Naive thymus-derived CD4-positive, alpha-beta T cell (primary cell): ENCODE data around the gene MARVELD1. TPM values are rescaled to one million over a fixed set of nuclear protein-coding genes. Genes with fewer than 3 reads are reported as not detected.

Experiments
- ATAC-seq: fragments of 150-1000 bp; cut with Tn5 transposase; 2 replicates; pipeline ENCODE4 v1.10.0; 2021; ENCODE audit warnings: mild to moderate bottlenecking, moderate library complexity
- CTCF ChIA-PET: fragments of 350-600 bp; sonication (Branson Sonifier 250); formaldehyde crosslinking; loops from one replicate; lab custom pipeline; 2021; ENCODE audit warnings: antibody characterized with exemption; lab: Charles Lee
- POLR2A ChIA-PET: fragments of 350-600 bp; sonication (Branson Sonifier 250); formaldehyde crosslinking; loops from one replicate; lab custom pipeline; 2021; ENCODE audit warnings: antibody characterized with exemption, inconsistent platforms; lab: Charles Lee
- DNase-seq, 9 donors: peaks; one replicate each; pipeline versions ENCODE4 v3.0.0 to v3.0.0-alpha.2; 2020 to 2022; ENCODE audit warnings: mixed read lengths in 1 of 9
- H3K27ac ChIP-seq: one replicate; pipeline ENCODE4 v1.7.0; 2013; ENCODE audit warnings: mild to moderate bottlenecking, low read depth, low read length, moderate library complexity
- H3K27me3 ChIP-seq, 2 donors: one replicate each; pipeline ENCODE4 v1.7.0; 2013; ENCODE audit warnings: low read length in 2 of 2, mild to moderate bottlenecking in 2 of 2, moderate library complexity in 2 of 2; ENCODE audit not compliant: control insufficient read depth in 2 of 2, insufficient read depth in 2 of 2
- H3K36me3 ChIP-seq, 3 experiments: 1 replicate in 2 of 3; 2 replicates in 1 of 3; pipeline ENCODE4 v1.7.0; 2013; ENCODE audit warnings: low read length in 3 of 3, mild to moderate bottlenecking in 3 of 3, moderate library complexity in 1 of 3; ENCODE audit not compliant: insufficient read depth in 3 of 3, control insufficient read depth in 2 of 3
- H3K4me1 ChIP-seq, 2 donors: one replicate each; pipeline ENCODE4 v1.7.0; 2013; ENCODE audit warnings: low read length in 2 of 2, mild to moderate bottlenecking in 2 of 2, moderate library complexity in 1 of 2; ENCODE audit not compliant: control insufficient read depth in 2 of 2, insufficient read depth in 2 of 2
- H3K4me3 ChIP-seq: 2 replicates; pipeline ENCODE4 v1.7.0; 2013; ENCODE audit warnings: mild to moderate bottlenecking, low read length
- H3K9me3 ChIP-seq, 3 experiments: 1 replicate in 2 of 3; 2 replicates in 1 of 3; pipeline ENCODE4 v1.7.0; 2013; ENCODE audit warnings: low read length in 3 of 3; ENCODE audit not compliant: control insufficient read depth in 2 of 3
- H3K27ac Mint-ChIP-seq, 9 donors: one replicate each; pipeline ENCODE4 v1.8.0; 2020 to 2022; ENCODE audit warnings: mixed read lengths in 9 of 9, mild to moderate bottlenecking in 8 of 9, moderate library complexity in 5 of 9, inconsistent platforms in 2 of 9
- H3K27me3 Mint-ChIP-seq, 5 donors: one replicate each; pipeline ENCODE4 v1.8.0; 2021 to 2022; ENCODE audit warnings: mixed read lengths in 5 of 5, mild to moderate bottlenecking in 1 of 5
- H3K36me3 Mint-ChIP-seq, 5 donors: one replicate each; pipeline ENCODE4 v1.8.0; 2020 to 2022; ENCODE audit warnings: mixed read lengths in 5 of 5, mild to moderate bottlenecking in 3 of 5, inconsistent platforms in 1 of 5
- H3K4me1 Mint-ChIP-seq, 7 donors: one replicate each; pipeline ENCODE4 v1.8.0; 2020 to 2022; ENCODE audit warnings: mixed read lengths in 7 of 7, mild to moderate bottlenecking in 3 of 7, inconsistent platforms in 1 of 7
- H3K4me3 Mint-ChIP-seq, 10 donors: one replicate each; pipeline ENCODE4 v1.8.0; 2020 to 2022; ENCODE audit warnings: mild to moderate bottlenecking in 10 of 10, mixed read lengths in 10 of 10, moderate library complexity in 6 of 10, inconsistent platforms in 2 of 10
- H3K9me3 Mint-ChIP-seq, 11 donors: one replicate each; pipeline ENCODE4 v1.8.0; 2020 to 2022; ENCODE audit warnings: mixed read lengths in 11 of 11, mild to moderate bottlenecking in 4 of 11, inconsistent platforms in 1 of 11, moderate library complexity in 1 of 11
- intact Hi-C, 2 donors: fragments of 100-400 bp; cut with micrococcal nuclease; formaldehyde crosslinking; loops; one replicate each; pipeline ENCODE4 v1.15.1; 2023
- polyA plus RNA-seq, 2 donors: library from polyadenylated mRNA; unstranded; fragments of 300-500 nt; fragmentation: Illumina TruSeq; gene quantifications; one replicate each; pipeline ENCODE4 v1.2.3, GENCODE V29; 2021
- total RNA-seq, 6 experiments: library from RNA in 5 of 6; stranded (reverse) in 5 of 6; gene quantifications; 1 replicate in 5 of 6; 2 replicates in 1 of 6; pipeline ENCODE4 v1.2.3 and lab custom pipeline; 2021 to 2026

MARVELD1 gene
- total and polyA plus RNA-seq, 7 experiments from 2014 or later, result 0.07 to 5.0 (median 1.1) TPM

DNA sequence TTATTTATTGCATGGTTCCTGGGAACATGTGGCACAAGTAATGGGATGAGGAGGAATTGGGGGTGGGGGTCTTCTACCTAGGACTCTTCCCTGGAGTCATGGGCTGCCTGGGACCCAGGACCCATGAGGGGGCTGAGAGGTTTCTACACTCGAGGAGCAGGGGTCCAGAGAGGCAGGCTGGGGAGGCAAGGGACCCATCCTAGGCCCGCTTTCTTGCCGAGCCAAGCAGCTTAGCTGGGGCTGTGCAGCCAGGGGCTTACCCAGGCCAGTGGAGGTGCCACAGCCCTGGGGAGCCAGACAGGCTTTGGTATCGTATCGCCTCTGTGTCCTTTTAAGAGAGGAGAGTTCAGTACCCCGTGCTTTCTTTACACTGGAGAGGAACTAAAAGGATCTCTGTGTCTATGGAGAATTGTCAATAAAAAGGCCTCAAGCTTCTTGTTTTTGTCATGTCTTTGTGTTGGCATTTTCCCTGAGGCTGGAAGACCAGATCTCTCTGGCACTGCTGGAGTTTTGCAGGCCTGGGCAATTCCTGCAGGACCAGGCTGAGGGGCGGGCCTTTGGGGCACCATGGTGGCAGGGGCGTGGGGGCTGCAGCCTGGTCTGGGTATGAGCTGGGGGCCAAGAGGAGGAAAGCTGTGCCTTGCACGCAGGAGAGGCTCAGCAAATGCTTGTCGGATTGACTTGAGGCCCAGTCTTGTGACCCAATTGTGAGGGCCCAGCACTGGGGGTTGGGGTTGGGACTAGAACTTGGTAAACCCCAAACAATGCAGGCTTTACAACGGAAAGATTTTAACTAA lies 47.1 kb downstream of the MARVELD1 start:
- no peak for DNase-seq
- Histone ChIP-seq H3K27me3 (no peaks in the 10 kb centered on the region), H3K4me1 (no peaks in the 10 kb centered on the region), H3K36me3 (peaks cover 0 to 58% (median 9%) of the 10 kb centered on the region in 3 experiments), H3K4me3 (no peak overlapping the region), H3K27ac (no peak overlapping the region), H3K9me3 (no peaks in the 10 kb centered on the region)
- H3K27me3 Mint-ChIP-seq, result no peaks in the 10 kb centered on the region
- H3K27ac Mint-ChIP-seq, result peak overlapping the region in 3 of 9 donors; percentile 21 to 59 (median 57)
- ChIA-PET POLR2A (interaction anchor here (0.7 to 1.4 kb wide), 3 partner anchors 19 to 109 kb away, joined by 3 read pairs; partner anchors contain the start of gene ZFYVE27), CTCF (interaction anchor here (0.5 to 4.5 kb wide), 13 partner anchors 10 to 399 kb away, joined by 3 to 33 read pairs (median 3); no protein-coding TSS in a partner anchor)
- H3K4me1 Mint-ChIP-seq, result peaks cover 0 to 6% (median 0%) of the 10 kb centered on the region in 7 donors
- no peak overlapping the region for H3K4me3 Mint-ChIP-seq
- intact Hi-C loops, result loop anchor here in 1 of 2 donors (10.0 kb wide), 1 partner anchor 264 kb away; no protein-coding TSS in a partner anchor
- ATAC-seq, result no peak
- H3K36me3 Mint-ChIP-seq, result peaks cover 0 to 45% (median 5%) of the 10 kb centered on the region in 5 donors
- no peaks in the 10 kb centered on the region for H3K9me3 Mint-ChIP-seq

GRCh38 chr10:97761331-97761865 lies 47.9 kb downstream of the MARVELD1 start:
- peaks cover 0 to 50% (median 8%) of the 10 kb centered on the region in 3 experiments for H3K36me3 ChIP-seq
- H3K9me3 ChIP-seq, result no peaks in the 10 kb centered on the region
- no peaks in the 10 kb centered on the region for H3K27me3 Mint-ChIP-seq
- peaks cover 0 to 6% (median 0%) of the 10 kb centered on the region in 7 donors for H3K4me1 Mint-ChIP-seq
- H3K36me3 Mint-ChIP-seq, result peaks cover 0 to 51% (median 5%) of the 10 kb centered on the region in 5 donors
- ChIA-PET CTCF (interaction anchor here (0.5 to 4.5 kb wide), 6 partner anchors 11 to 110 kb away, joined by 3 to 33 read pairs (median 6); no protein-coding TSS in a partner anchor), POLR2A (no interaction called here)
- H3K27me3 ChIP-seq, result no peaks in the 10 kb centered on the region
- no peak overlapping the region for H3K4me3 Mint-ChIP-seq
- no peak overlapping the region for H3K4me3 ChIP-seq
- no peaks in the 10 kb centered on the region for H3K9me3 Mint-ChIP-seq
- no peaks in the 10 kb centered on the region for H3K4me1 ChIP-seq
- no peak for DNase-seq
- H3K27ac Mint-ChIP-seq, result peak overlapping the region in 2 of 9 donors; percentile 57 to 78
- intact Hi-C loops, result loop anchor here in 1 of 2 donors (10.0 kb wide), 1 partner anchor 263 kb away; no protein-coding TSS in a partner anchor
- no peak for ATAC-seq
- H3K27ac ChIP-seq, result no peak overlapping the region

- Histone ChIP-seq H3K4me1 (no peaks in the 10 kb centered on the region), H3K27ac (no peak overlapping the region), H3K4me3 (no peak overlapping the region), H3K36me3 (peaks cover 0 to 44% (median 8%) of the 10 kb centered on the region in 3 experiments), H3K9me3 (no peaks in the 10 kb centered on the region), H3K27me3 (no peaks in the 10 kb centered on the region)
- peaks cover 0 to 46% (median 5%) of the 10 kb centered on the region in 5 donors for H3K36me3 Mint-ChIP-seq
- DNase-seq, result no peak
- no peak overlapping the region for H3K27ac Mint-ChIP-seq
- intact Hi-C loops, result loop anchor here in 1 of 2 donors (10.0 kb wide), 1 partner anchor 263 kb away; no protein-coding TSS in a partner anchor
- no peak overlapping the region for H3K4me3 Mint-ChIP-seq
- ChIA-PET POLR2A (no interaction called here), CTCF (interaction anchor here (1.1 to 4.5 kb wide), 4 partner anchors 19 to 107 kb away, joined by 3 to 33 read pairs (median 5); no protein-coding TSS in a partner anchor)
- H3K4me1 Mint-ChIP-seq, result peaks cover 0 to 6% (median 0%) of the 10 kb centered on the region in 7 donors
- H3K27me3 Mint-ChIP-seq, result no peaks in the 10 kb centered on the region
- H3K9me3 Mint-ChIP-seq, result no peaks in the 10 kb centered on the region
- ATAC-seq, result no peak
Observed at GRCh38 chr10:97762056-97762455, 48.5 kb downstream of the MARVELD1 start.

DNA sequence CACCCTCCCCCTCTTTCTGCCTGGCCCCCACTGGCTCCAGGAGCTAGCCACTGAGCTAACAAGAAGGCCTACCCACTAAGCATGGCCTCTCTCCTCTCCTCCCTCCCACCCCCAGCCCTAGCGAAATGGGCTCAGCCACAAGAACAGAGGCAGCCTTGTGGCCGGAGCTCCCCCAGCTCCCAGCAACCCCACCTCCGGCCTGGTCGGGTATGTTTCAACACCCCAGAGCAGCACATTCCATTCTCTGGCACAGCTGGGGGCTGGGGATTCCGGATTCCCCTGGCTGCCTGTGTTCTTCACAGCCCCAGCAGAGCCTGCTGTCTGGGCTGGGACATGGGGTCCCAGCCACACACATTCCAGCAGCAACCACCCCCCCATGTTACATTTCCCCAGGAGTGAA lies 49.3 kb downstream of the MARVELD1 start:
- no peak overlapping the region for H3K4me3 ChIP-seq
- intact Hi-C loops, result loop anchor here in 1 of 2 donors (10.0 kb wide), 1 partner anchor 262 kb away; no protein-coding TSS in a partner anchor
- DNase-seq (no peak), ATAC-seq (no peak)
- H3K36me3 ChIP-seq, result peaks cover 0 to 37% (median 8%) of the 10 kb centered on the region in 3 experiments
- no peaks in the 10 kb centered on the region for H3K4me1 ChIP-seq
- ChIA-PET POLR2A (no interaction called here), CTCF (interaction anchor here (1.1 to 4.5 kb wide), 4 partner anchors 18 to 106 kb away, joined by 3 to 33 read pairs (median 5); no protein-coding TSS in a partner anchor)
- peaks cover 0 to 6% (median 0%) of the 10 kb centered on the region in 7 donors for H3K4me1 Mint-ChIP-seq
- H3K27ac Mint-ChIP-seq, result no peak overlapping the region
- H3K27me3 Mint-ChIP-seq, result no peaks in the 10 kb centered on the region
- H3K9me3 ChIP-seq, result no peaks in the 10 kb centered on the region
- H3K27ac ChIP-seq, result no peak overlapping the region
- H3K27me3 ChIP-seq, result no peaks in the 10 kb centered on the region
- no peaks in the 10 kb centered on the region for H3K9me3 Mint-ChIP-seq
- H3K36me3 Mint-ChIP-seq, result peaks cover 0 to 42% (median 6%) of the 10 kb centered on the region in 5 donors
- no peak overlapping the region for H3K4me3 Mint-ChIP-seq

DNA sequence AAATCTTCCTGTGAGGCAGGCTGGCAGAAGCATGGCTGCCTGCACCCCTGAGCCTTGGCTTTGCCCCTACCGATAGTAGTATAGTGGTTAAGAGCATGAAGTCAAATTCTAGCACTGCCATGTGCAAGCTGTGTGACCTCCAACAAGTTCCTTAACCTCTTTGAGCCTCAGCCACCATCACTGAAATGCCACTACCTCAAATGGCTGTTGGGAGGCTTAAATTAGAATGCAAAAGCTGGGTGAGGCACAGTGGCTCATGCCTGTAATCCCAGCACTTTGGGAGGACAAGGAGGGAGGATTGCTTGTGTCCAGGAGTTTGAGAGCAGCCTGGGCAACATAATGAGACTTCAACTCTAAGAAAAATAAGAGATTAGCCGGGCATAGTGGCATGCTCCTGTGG lies 49.9 kb downstream of the MARVELD1 start:
- H3K4me1 Mint-ChIP-seq, result peaks cover 0 to 7% (median 0%) of the 10 kb centered on the region in 7 donors
- POLR2A ChIA-PET, result interaction anchor here (0.7 kb wide), 2 partner anchors 18 to 106 kb away, joined by 3 read pairs; no protein-coding TSS in a partner anchor
- no peak overlapping the region for H3K27ac ChIP-seq
- H3K36me3 Mint-ChIP-seq, result peaks cover 0 to 43% (median 11%) of the 10 kb centered on the region in 5 donors
- H3K4me3 ChIP-seq, result no peak overlapping the region
- no peaks in the 10 kb centered on the region for H3K27me3 ChIP-seq
- no peak for DNase-seq
- no peak overlapping the region for H3K4me3 Mint-ChIP-seq
- H3K9me3 Mint-ChIP-seq, result peaks cover 0 to 2% (median 0%) of the 10 kb centered on the region in 11 donors
- ATAC-seq, result no peak
- intact Hi-C loops, result loop anchor here in 1 of 2 donors (10.0 kb wide), 1 partner anchor 261 kb away; no protein-coding TSS in a partner anchor
- H3K27ac Mint-ChIP-seq, result no peak overlapping the region
- peaks cover 0 to 5% (median 0%) of the 10 kb centered on the region in 5 donors for H3K27me3 Mint-ChIP-seq
- H3K9me3 ChIP-seq, result no peaks in the 10 kb centered on the region
- CTCF ChIA-PET, result interaction anchor here (4.5 kb wide), 1 partner anchor 106 kb away, joined by 33 read pairs; no protein-coding TSS in a partner anchor
- peaks cover 0 to 37% (median 8%) of the 10 kb centered on the region in 3 experiments for H3K36me3 ChIP-seq
- no peaks in the 10 kb centered on the region for H3K4me1 ChIP-seq

DNA sequence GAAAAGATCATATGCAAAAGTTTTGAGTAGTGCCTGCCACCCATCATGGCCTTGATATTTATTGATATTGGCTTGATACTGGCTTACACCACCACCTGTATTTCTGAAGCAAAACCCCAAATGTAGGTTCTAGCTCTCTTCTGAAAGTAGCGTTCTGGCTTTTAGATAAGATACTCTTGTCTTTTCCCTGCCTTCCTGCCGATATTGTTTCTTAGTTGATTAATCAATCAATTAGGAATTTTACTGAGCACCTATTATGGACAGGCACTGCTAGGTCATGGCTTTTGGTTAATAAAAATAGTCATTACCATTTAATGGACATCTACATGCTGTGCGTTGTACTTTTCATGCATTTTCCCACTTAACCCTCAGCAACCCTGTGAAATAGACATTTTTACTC lies 50.4 kb downstream of the MARVELD1 start:
- intact Hi-C loops, result loop anchor here in 1 of 2 donors (10.0 kb wide), 1 partner anchor 261 kb away; no protein-coding TSS in a partner anchor
- H3K27me3 Mint-ChIP-seq, result peaks cover 0 to 5% (median 3%) of the 10 kb centered on the region in 5 donors
- no peaks in the 10 kb centered on the region for H3K27me3 ChIP-seq
- no peak for ATAC-seq
- H3K36me3 Mint-ChIP-seq, result peaks cover 0 to 43% (median 11%) of the 10 kb centered on the region in 5 donors
- CTCF ChIA-PET, result interaction anchor here (4.5 kb wide), 1 partner anchor 105 kb away, joined by 33 read pairs; no protein-coding TSS in a partner anchor
- peak overlapping the region in 3 of 9 donors; percentile 13 to 65 (median 19) for H3K27ac Mint-ChIP-seq
- H3K27ac ChIP-seq, result no peak overlapping the region
- H3K4me1 Mint-ChIP-seq, result peaks cover 0 to 7% (median 0%) of the 10 kb centered on the region in 7 donors
- no peaks in the 10 kb centered on the region for H3K9me3 ChIP-seq
- H3K4me3 ChIP-seq, result no peak overlapping the region
- peaks cover 0 to 35% (median 8%) of the 10 kb centered on the region in 3 experiments for H3K36me3 ChIP-seq
- peaks cover 0 to 2% (median 0%) of the 10 kb centered on the region in 11 donors for H3K9me3 Mint-ChIP-seq
- DNase-seq, result no peak
- POLR2A ChIA-PET, result interaction anchor here (0.7 to 1.8 kb wide), 3 partner anchors 18 to 106 kb away, joined by 3 read pairs; partner anchors contain the start of gene ZFYVE27
- no peak overlapping the region for H3K4me3 Mint-ChIP-seq
- no peaks in the 10 kb centered on the region for H3K4me1 ChIP-seq
